NAMALWA (cell line): ENCODE results near the gene CSE1L.
"Not testable (repeated sequence)": the region's sequence is repeated elsewhere in the genome, so short reads cannot be mapped to it uniquely, and the experiment has no call there.

Experiments used
- DNase-seq: peaks from one replicate; pipeline ENCODE4 v3.0.0-alpha.2; 2015; ENCODE audit warnings: low spot score

Gene CSE1L

DNA sequence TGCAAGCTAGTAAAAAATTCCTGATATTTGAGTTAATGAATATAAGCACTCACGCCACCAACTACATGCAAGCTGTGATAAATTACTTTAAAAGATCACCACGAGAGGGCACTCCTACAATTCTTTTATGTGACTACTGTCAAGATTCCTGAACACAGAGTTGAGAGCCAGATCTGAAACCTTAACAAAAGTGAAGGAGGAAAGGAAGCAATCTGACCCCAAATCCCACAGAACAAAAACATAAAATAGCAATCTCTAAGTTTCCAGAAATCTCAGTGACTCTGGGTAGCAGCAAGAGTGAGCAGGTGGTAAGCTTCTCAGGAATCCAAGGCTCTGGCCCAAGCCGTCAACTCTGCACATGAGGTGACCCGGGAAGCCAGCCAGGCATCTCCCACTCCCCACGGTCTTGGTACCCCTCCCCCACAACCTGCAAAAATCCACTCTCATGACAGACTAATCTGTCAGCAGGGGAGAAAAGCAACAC, 86.9 kb downstream of the CSE1L start:
- peak; percentile 78 for DNase-seq

GRCh38 chr20:49133571-49133970, 87.5 kb downstream of the CSE1L start:
- DNase-seq, result no peak

DNA sequence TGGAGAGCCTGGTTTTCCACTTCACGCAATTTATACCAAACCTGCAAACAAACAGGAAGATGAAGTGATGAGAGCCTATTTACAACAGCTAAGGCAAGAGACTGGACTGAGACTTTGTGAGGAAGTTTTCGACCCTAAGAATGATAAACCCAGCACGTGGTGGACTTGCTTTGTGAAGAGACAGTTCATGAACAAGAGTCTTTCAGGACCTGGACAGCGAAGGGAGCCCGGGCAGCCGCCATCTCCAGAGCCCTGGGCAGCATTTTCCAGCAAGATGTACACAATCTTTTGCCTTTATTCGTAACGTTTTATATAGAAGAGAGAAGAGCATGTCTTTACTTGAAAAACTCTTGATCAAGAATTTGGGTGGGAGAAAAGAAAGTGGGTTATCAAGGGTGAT, 88.7 kb downstream of the CSE1L start:
- not testable (repeated sequence) for DNase-seq

DNA sequence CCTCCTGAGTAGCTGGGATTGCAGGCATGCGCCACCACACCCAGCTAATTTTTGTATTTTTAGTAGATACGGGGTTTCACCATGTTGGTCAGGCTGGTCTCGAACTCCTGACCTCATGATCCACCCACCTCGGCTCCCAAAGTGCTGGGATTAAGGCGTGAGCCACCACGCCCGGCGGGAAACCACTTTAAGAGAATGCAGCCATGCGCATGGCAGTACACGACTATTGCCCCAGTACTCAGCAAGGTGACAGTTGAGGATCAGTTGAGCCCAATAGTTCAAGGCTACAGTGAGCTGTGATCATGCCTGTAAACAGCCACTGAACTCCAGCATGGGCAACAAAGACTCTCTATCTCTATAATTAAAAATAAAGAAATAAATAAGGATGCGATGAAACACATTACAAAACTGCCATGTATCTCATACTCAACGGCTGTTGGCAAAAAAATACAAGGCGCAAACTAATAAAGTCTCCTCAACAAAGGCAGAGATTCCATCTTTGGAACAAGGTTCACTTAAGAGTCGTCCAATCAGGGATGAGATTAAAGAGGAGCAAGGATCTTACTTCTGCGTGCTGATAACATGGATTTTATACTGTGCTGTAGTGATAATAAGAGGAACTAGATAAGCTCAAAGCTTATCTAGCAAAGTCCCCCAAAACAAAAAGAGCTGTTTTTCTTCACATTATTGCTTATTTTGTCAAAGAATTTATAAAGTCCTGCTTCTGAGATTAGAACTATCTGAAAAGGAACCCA, 90.9 kb downstream of the CSE1L start:
- no peak for DNase-seq

DNA sequence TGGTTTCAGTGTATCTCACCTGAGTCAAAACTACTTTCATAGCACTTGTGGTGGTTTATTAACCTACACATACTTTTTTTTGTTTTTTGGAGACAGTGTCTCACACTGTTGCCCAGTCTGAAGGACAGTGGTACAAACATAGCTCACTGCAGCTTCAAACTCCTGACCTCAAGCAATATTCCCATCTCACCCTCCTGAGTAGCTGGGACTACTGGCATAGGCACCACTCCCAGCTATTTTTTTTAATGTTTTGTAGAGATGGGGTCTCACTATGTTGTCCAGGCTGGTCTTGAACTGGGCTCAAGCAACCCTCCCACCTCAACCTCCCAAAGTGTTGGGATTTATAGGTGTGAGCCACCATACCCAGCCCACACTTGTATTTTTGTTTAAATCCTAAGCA, 92.3 kb downstream of the CSE1L start:
- DNase-seq, result no peak

- no peak for DNase-seq
Measured at GRCh38 chr20:49140411-49140810, 94.3 kb downstream of the CSE1L start.

GRCh38 chr20:49140834-49141233, 94.7 kb downstream of the CSE1L start:
- no peak for DNase-seq
